PFSK-1 (cell line): ENCODE results near the gene CDC42EP2.

Experiments
- POLR2AphosphoS5 ChIP-seq: IDR thresholded peaks from 2 replicates; pipeline ENCODE4 v1.6.1; 2012; ENCODE audit warnings: low read depth, mild to moderate bottlenecking, control low read depth, low read length, moderate library complexity
- REST ChIP-seq, 2 experiments: IDR thresholded peaks; 2 replicates each; pipeline versions ENCODE4 v1.6.1 to v1.8.0; 2011 to 2012; ENCODE audit warnings: low read depth in 2 of 2, low read length in 2 of 2, control low read depth in 1 of 2, inconsistent platforms in 1 of 2, mild to moderate bottlenecking in 1 of 2, moderate library complexity in 1 of 2; ENCODE audit not compliant: insufficient read depth in 1 of 2
- SIN3A ChIP-seq: IDR thresholded peaks from 2 replicates; pipeline ENCODE4 v1.6.1; 2012; ENCODE audit warnings: mild to moderate bottlenecking, low read length, moderate library complexity, borderline replicate concordance; ENCODE audit not compliant: insufficient read depth

- TF ChIP-seq SIN3A (no peak), POLR2AphosphoS5 (no peak), REST (IDR thresholded peaks at IDR 0.05; ENCODE audit: insufficient read depth in 1 of 2, low read depth in 2 of 2, low read length in 2 of 2) (no peak)
Observed at GRCh38 chr11:65321076-65321475, 6.4 kb downstream of the CDC42EP2 start.
